Left lung (tissue), 10 donors: Measurements from ENCODE around the gene TEX51. TPM values are rescaled to one million over a fixed set of nuclear protein-coding genes. Genes with fewer than 3 reads are reported as not detected.

Source experiments
- ATAC-seq: fragments of 200-7000 bp; cut with Tn5 transposase; one replicate; pipeline ENCODE4 v1.9.1; 2020; ENCODE audit warnings: moderate library complexity
- DNase-seq, 4 donors: peaks; one replicate each; pipeline ENCODE4 v3.0.0-alpha.2; 2013 to 2020
- H3K27ac ChIP-seq, 2 donors: fragments of 200-600 bp; sonication (generic) in 1 of 2; one replicate each; pipeline versions ENCODE4 v1.5.0 to v1.8.0; 2020 to 2021
- H3K27me3 ChIP-seq, 2 donors: fragments of 200-600 bp; sonication (generic) in 1 of 2; one replicate each; pipeline versions ENCODE4 v1.5.0 to v1.8.0; 2020 to 2021
- H3K36me3 ChIP-seq, 2 donors: fragments of 200-600 bp; sonication (generic) in 1 of 2; one replicate each; pipeline versions ENCODE4 v1.5.0 to v1.8.0; 2020 to 2021
- H3K4me1 ChIP-seq, 2 donors: fragments of 200-600 bp; one replicate each; pipeline ENCODE4 v1.8.0; 2021
- H3K4me3 ChIP-seq, 2 donors: fragments of 200-600 bp; sonication (generic) in 1 of 2; one replicate each; pipeline versions ENCODE4 v1.5.0 to v1.8.0; 2020 to 2021; ENCODE audit warnings: mild to moderate bottlenecking in 1 of 2
- H3K9me3 ChIP-seq, 2 donors: fragments of 200-600 bp; sonication (generic) in 1 of 2; one replicate each; pipeline versions ENCODE4 v1.5.0 to v1.8.0; 2020 to 2021
- intact Hi-C, 2 donors: fragments of 100-400 bp; cut with DNase I; formaldehyde crosslinking; loops; one replicate each; pipeline versions ENCODE4 v1.11.2 to v1.14.2; 2022
- polyA plus RNA-seq, 6 donors: library from polyadenylated mRNA; unstranded; fragments of 120-200 nt; gene quantifications; one replicate each; pipeline ENCODE4 v1.2.1, GENCODE V29; 2013; ENCODE audit not compliant: insufficient read length in 6 of 6
- total RNA-seq, 2 donors: library from RNA; stranded (reverse); fragmentation: NEBNext Ultra II Directional; extraction: Animal tissue kit (Norgen Biotek cat#: 25700); gene quantifications; one replicate each; pipeline ENCODE4 v1.2.1, GENCODE V29; 2021
- TF ChIP-seq, protein P1 (sequence below), 2 donors: fragments of 200-600 bp; sonication (generic) in 1 of 2; IDR thresholded peaks; one replicate each; pipeline versions ENCODE4 v1.5.0 to v1.8.0; 2021; ENCODE audit warnings: antibody characterized with exemption in 2 of 2
- donor health status: DM: no; HTN: yes; CAD: no.
- donor health status: DM: no; HTN: no; CAD: no.

Gene TEX51
- total and polyA plus RNA-seq, 8 donors = not detected

DNA sequence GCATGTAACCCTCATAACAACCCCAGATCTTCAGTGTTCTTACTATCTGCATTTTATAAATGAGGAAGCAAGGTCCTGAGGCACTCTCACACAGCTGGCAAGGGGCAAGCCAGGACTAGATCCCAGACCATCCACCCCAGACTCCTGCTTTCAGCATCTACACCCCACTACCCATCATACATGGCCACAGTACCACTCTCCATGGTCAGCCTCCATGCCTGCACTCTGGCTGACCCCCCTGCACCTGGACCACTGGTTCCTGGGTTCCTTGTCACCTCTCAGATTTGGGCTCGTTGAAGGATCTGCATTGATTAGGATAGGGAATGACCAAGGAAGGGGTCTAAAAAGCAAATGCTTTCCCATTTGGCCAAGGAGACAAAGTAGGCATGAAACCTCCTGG is 36.0 kb upstream of the TEX51 start:
- intact Hi-C loops = no loop called here
- no peak overlapping the region for H3K27ac ChIP-seq
- H3K4me1 ChIP-seq = no peaks in the 10 kb centered on the region
- TF ChIP-seq, protein P1, sequence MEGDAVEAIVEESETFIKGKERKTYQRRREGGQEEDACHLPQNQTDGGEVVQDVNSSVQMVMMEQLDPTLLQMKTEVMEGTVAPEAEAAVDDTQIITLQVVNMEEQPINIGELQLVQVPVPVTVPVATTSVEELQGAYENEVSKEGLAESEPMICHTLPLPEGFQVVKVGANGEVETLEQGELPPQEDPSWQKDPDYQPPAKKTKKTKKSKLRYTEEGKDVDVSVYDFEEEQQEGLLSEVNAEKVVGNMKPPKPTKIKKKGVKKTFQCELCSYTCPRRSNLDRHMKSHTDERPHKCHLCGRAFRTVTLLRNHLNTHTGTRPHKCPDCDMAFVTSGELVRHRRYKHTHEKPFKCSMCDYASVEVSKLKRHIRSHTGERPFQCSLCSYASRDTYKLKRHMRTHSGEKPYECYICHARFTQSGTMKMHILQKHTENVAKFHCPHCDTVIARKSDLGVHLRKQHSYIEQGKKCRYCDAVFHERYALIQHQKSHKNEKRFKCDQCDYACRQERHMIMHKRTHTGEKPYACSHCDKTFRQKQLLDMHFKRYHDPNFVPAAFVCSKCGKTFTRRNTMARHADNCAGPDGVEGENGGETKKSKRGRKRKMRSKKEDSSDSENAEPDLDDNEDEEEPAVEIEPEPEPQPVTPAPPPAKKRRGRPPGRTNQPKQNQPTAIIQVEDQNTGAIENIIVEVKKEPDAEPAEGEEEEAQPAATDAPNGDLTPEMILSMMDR (IDR thresholded peaks at IDR 0.05) = no peak
- no peak for DNase-seq
- H3K36me3 ChIP-seq = no peaks in the 10 kb centered on the region
- H3K27me3 ChIP-seq = no peaks in the 10 kb centered on the region
- no peak overlapping the region for H3K4me3 ChIP-seq
- no peaks in the 10 kb centered on the region for H3K9me3 ChIP-seq
- no peak for ATAC-seq

DNA sequence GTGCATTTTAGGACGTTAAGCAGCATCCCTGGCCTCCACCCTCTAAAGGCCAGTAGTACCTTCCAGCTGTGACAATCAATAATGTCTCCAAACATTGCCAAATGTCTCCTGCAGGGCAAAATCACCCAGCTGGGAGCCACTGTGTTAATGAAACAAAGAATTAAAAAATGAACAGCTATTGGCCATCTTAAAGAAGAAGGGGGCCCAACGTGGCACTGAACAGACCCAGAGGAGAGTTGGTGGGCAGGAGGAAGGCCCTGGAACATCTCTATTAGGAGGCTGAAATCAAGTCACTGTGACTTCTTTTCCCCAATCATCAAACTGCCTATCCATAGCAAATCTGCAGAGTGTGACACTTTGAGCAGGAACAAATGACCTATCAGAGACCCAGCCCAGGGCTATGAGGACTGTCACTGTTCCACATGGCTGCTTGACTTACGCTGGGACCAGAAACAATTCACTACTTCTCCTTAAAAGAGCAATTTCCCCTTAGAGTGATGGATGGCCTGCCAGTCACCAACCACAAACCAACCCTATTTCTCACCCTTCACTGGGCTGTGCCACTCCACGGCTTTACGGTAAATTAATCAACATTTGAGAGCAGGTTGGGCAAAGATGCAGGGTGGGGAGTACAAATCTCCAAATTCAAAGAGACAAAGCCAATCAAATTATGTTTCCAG is 35.2 kb upstream of the TEX51 start:
- no peak for DNase-seq

DNA sequence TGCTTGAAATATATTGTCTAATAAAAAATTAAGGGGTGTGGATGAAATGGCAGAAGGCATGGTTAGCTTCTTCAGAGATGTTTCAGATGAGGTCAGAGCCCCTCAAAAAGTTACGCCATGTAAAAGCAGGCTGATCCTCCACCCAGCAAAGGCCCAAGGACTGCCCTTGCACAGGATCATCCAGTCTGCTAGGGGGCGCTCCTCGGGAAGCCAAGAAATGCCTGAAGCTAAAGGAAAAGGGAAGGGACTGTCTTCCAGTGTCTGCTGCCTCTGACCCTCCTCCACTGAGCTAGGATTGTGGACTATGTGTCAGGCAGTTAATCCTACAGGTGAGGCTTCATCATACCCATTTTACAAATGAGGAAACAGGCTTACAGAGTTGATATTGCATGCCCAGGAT is 33.8 kb upstream of the TEX51 start:
- no peaks in the 10 kb centered on the region for H3K4me1 ChIP-seq
- DNase-seq (no peak), ATAC-seq (no peak)
- intact Hi-C loops = no loop called here
- no peaks in the 10 kb centered on the region for H3K36me3 ChIP-seq
- H3K27ac ChIP-seq = no peak overlapping the region
- no peaks in the 10 kb centered on the region for H3K27me3 ChIP-seq
- TF ChIP-seq, protein P1 (IDR thresholded peaks at IDR 0.05) = no peak
- H3K4me3 ChIP-seq = no peak overlapping the region
- no peaks in the 10 kb centered on the region for H3K9me3 ChIP-seq

More for the DNA sequence above, 35.2 kb upstream of the TEX51 start:
- no peak overlapping the region for H3K4me3 ChIP-seq
- no peak for ATAC-seq
- H3K36me3 ChIP-seq = no peaks in the 10 kb centered on the region
- H3K4me1 ChIP-seq = no peaks in the 10 kb centered on the region
- TF ChIP-seq, protein P1 (IDR thresholded peaks at IDR 0.05) = no peak
- H3K27ac ChIP-seq = no peak overlapping the region
- H3K9me3 ChIP-seq = no peaks in the 10 kb centered on the region
- H3K27me3 ChIP-seq = no peaks in the 10 kb centered on the region
- intact Hi-C loops = no loop called here

DNA sequence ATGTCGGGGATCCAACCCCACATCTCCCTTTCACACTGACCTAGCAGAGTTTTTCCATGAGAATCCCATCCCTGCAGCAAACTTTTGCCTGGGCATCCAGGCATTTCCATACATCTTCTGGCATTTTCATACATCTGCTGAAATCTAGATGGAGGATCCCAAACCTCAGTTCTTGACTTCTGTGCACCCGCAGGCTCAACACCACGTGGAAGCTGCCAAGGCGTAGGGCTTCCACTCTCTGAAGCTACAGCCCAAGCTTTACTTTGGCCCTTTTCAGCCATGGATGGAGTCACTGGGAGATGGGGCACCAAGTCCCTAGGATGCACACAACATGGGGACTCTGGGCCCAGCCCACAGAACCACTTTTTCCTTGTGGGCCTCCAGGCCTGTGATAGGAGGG is 32.2 kb upstream of the TEX51 start:
- H3K9me3 ChIP-seq = no peaks in the 10 kb centered on the region
- ATAC-seq (no peak), DNase-seq (no peak)
- no peak overlapping the region for H3K4me3 ChIP-seq
- H3K4me1 ChIP-seq = no peaks in the 10 kb centered on the region
- H3K27me3 ChIP-seq = no peaks in the 10 kb centered on the region
- H3K27ac ChIP-seq = no peak overlapping the region
- H3K36me3 ChIP-seq = no peaks in the 10 kb centered on the region
- intact Hi-C loops = no loop called here
- TF ChIP-seq, protein P1 (IDR thresholded peaks at IDR 0.05) = no peak

DNA sequence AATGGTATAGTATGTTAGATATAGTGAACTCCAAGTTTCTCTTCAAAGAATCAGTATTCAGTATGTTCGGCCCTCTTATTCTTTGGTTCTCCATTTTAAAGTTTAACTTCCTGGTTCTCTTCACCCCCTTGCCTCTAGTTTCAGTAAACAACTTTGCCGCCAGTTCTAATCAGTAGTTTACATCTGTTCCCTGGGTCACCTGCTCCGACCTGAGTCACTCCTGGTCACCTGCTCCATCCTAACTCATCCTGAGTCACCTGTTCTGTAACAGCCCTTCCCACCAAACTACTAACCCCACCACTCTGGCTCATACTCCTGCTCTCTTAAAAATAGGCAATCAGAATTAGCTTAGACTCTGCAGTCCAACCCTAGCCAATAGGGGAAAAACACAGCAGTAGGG is 23.7 kb upstream of the TEX51 start:
- ATAC-seq (no peak), DNase-seq (no peak)
- H3K4me1 ChIP-seq = no peaks in the 10 kb centered on the region
- peaks cover 0 to 30% of the 10 kb centered on the region in 2 donors for H3K9me3 ChIP-seq
- intact Hi-C loops = no loop called here
- no peak overlapping the region for H3K27ac ChIP-seq
- no peaks in the 10 kb centered on the region for H3K27me3 ChIP-seq
- TF ChIP-seq, protein P1 (IDR thresholded peaks at IDR 0.05) = no peak
- H3K4me3 ChIP-seq = no peak overlapping the region
- no peaks in the 10 kb centered on the region for H3K36me3 ChIP-seq
